CD4-positive, CD25-positive, alpha-beta regulatory T cell (primary cell): ENCODE data around the gene YAF2. TPM values are rescaled to one million over a fixed set of nuclear protein-coding genes. Genes with fewer than 3 reads are reported as not detected.

Source experiments
- ATAC-seq, 2 donors: fragments of 150-1000 bp; cut with Tn5 transposase; one replicate each; pipeline ENCODE4 v1.10.0; 2021; ENCODE audit warnings: low read depth in 2 of 2, moderate number of reproducible peaks in 2 of 2, moderate library complexity in 1 of 2
- DNase-seq, 3 donors: peaks; one replicate each; pipeline versions ENCODE4 v3.0.0 to v3.0.0-alpha.2; 2012 to 2022; ENCODE audit warnings: mixed read lengths in 1 of 3
- H3K27ac ChIP-seq: one replicate; pipeline ENCODE4 v1.7.0; 2013; ENCODE audit warnings: mild to moderate bottlenecking, low read length; ENCODE audit not compliant: insufficient read depth, poor library complexity, severe bottlenecking
- H3K27me3 ChIP-seq: one replicate; pipeline ENCODE4 v1.7.0; 2013; ENCODE audit warnings: low read length; ENCODE audit not compliant: control insufficient read depth, insufficient read depth
- H3K36me3 ChIP-seq: one replicate; pipeline ENCODE4 v1.7.0; 2013; ENCODE audit warnings: mild to moderate bottlenecking, low read length, moderate library complexity; ENCODE audit not compliant: control insufficient read depth, insufficient read depth
- H3K4me1 ChIP-seq: 2 replicates; pipeline ENCODE4 v1.7.0; 2013; ENCODE audit warnings: mild to moderate bottlenecking, low read length; ENCODE audit not compliant: insufficient read depth, control insufficient read depth, poor library complexity, severe bottlenecking
- H3K4me3 ChIP-seq: one replicate; pipeline ENCODE4 v1.7.0; 2013; ENCODE audit warnings: low read depth, mild to moderate bottlenecking, low read length, moderate library complexity
- H3K9me3 ChIP-seq, 2 experiments: 1 replicate in 1 of 2; 2 replicates in 1 of 2; pipeline ENCODE4 v1.7.0; 2013; ENCODE audit warnings: low read length in 2 of 2, mild to moderate bottlenecking in 1 of 2, moderate library complexity in 1 of 2; ENCODE audit not compliant: control insufficient read depth in 2 of 2
- H3K27ac Mint-ChIP-seq, 3 donors: one replicate each; pipeline ENCODE4 v1.8.0; 2020 to 2022; ENCODE audit warnings: mild to moderate bottlenecking in 3 of 3, mixed read lengths in 3 of 3, moderate library complexity in 2 of 3
- H3K27me3 Mint-ChIP-seq: one replicate; pipeline ENCODE4 v1.8.0; 2022; ENCODE audit warnings: mild to moderate bottlenecking, mixed read lengths
- H3K36me3 Mint-ChIP-seq: one replicate; pipeline ENCODE4 v1.8.0; 2020; ENCODE audit warnings: mixed read lengths
- H3K4me1 Mint-ChIP-seq, 4 donors: one replicate each; pipeline ENCODE4 v1.8.0; 2020 to 2022; ENCODE audit warnings: mixed read lengths in 4 of 4, mild to moderate bottlenecking in 1 of 4
- H3K4me3 Mint-ChIP-seq, 4 donors: one replicate each; pipeline ENCODE4 v1.8.0; 2020 to 2022; ENCODE audit warnings: mild to moderate bottlenecking in 4 of 4, mixed read lengths in 4 of 4, moderate library complexity in 3 of 4
- H3K9me3 Mint-ChIP-seq, 7 donors: one replicate each; pipeline ENCODE4 v1.8.0; 2020 to 2022; ENCODE audit warnings: mixed read lengths in 7 of 7, mild to moderate bottlenecking in 3 of 7, moderate library complexity in 2 of 7
- polyA plus RNA-seq, 4 donors: library from polyadenylated mRNA; unstranded; fragments of 300-500 nt; fragmentation: Illumina TruSeq; gene quantifications; one replicate each; pipeline ENCODE4 v1.2.3, GENCODE V29; 2021
- total RNA-seq: library from RNA; stranded (reverse); gene quantifications from one replicate; pipeline ENCODE4 v1.2.3, GENCODE V29; 2022

YAF2 gene
- total and polyA plus RNA-seq, 5 donors from 2014 or later, result 14.4 to 73.3 (median 21.1) TPM

DNA sequence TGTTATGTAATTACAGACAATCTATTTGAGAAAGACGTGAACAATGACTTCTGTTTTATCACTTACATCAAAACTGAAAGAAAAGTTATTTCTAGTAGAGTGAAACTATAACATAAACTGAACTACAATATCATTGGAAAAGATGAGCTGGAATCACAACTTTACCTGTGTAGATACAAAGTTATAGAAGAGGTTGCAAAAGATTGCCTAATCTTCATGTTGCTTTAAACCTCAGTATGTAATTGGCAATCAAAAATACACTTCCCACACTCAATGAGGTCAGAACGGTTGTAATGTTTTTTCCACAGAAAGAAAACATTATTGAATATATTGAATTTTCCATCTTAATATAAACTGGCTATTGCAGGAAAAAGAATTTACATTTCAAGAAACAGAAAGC is 55.7 kb downstream of the YAF2 start:
- no peaks in the 10 kb centered on the region for H3K9me3 ChIP-seq
- peaks cover 33% of the 10 kb centered on the region for H3K36me3 Mint-ChIP-seq
- ATAC-seq, result no peak
- no peak overlapping the region for H3K27ac ChIP-seq
- no peaks in the 10 kb centered on the region for H3K27me3 Mint-ChIP-seq
- H3K27me3 ChIP-seq, result no peaks in the 10 kb centered on the region
- no peak overlapping the region for H3K4me3 ChIP-seq
- peaks cover 4 to 23% (median 15%) of the 10 kb centered on the region in 4 donors for H3K4me1 Mint-ChIP-seq
- no peak for DNase-seq
- H3K36me3 ChIP-seq, result peaks cover 3% of the 10 kb centered on the region
- H3K9me3 Mint-ChIP-seq, result peaks cover 0 to 4% (median 0%) of the 10 kb centered on the region in 7 donors
- H3K4me3 Mint-ChIP-seq, result no peak overlapping the region
- no peaks in the 10 kb centered on the region for H3K4me1 ChIP-seq
- peak overlapping the region in 2 of 3 donors; percentile 10 to 36 for H3K27ac Mint-ChIP-seq

DNA sequence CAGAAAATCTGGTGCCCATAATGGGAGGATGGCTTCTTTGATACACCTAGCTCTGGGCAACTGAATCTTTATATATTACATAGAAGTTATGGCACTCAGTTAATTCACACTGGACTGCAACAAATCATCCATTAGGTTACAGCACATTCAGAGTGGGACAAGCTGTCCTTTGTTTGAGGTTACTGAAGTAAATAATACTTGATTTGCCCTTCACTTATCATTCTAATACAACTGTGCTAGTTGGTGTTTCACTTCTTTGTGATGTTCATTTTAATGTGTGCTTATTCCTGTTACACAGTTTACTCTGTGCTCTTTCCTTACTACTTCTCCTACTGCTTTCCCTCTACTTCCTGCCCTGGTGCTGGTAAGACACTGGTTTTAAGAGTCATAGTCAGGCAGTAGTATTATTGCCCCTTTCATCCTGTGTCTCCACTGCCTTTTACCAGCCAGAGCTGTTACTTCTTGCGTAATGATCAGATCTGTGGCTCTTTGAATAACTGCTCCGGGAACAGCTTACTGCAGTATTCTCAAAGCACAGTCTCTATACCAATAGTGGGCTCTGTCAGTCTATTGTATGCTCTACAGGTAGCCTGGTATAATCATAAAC is 57.0 kb downstream of the YAF2 start:
- H3K27ac ChIP-seq, result no peak overlapping the region
- no peaks in the 10 kb centered on the region for H3K4me1 ChIP-seq
- no peaks in the 10 kb centered on the region for H3K27me3 ChIP-seq
- Mint-ChIP-seq H3K4me1 (peaks cover 10 to 28% (median 21%) of the 10 kb centered on the region in 4 donors), H3K36me3 (peaks cover 44% of the 10 kb centered on the region), H3K27me3 (no peaks in the 10 kb centered on the region), H3K27ac (peak overlapping the region in 2 of 3 donors; percentile 48 to 63), H3K4me3 (no peak overlapping the region), H3K9me3 (peaks cover 0 to 10% (median 1%) of the 10 kb centered on the region in 7 donors)
- H3K4me3 ChIP-seq, result no peak overlapping the region
- DNase-seq (no peak), ATAC-seq (no peak)
- no peaks in the 10 kb centered on the region for H3K9me3 ChIP-seq
- H3K36me3 ChIP-seq, result peaks cover 8% of the 10 kb centered on the region

DNA sequence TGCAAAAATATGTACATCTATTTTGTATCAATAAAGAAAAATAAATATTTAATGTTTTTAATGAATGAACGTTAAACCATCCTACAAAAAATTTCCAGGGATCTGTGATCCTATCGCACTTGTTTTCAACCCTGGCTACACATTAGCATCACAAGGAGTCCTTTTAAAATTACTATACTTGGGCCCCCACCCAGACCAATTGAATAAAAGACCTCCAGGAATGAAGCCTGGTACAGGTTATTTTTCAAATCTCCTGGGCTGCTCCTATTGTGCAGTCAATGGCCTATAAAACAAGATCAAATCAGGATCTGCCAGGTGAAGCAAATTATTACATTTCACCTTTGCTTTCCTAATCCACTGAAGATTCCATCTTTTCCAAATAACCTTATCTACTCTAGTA is 59.9 kb downstream of the YAF2 start:
- Mint-ChIP-seq H3K4me1 (peaks cover 12 to 29% (median 25%) of the 10 kb centered on the region in 4 donors), H3K36me3 (peaks cover 30% of the 10 kb centered on the region), H3K4me3 (no peak overlapping the region), H3K27me3 (no peaks in the 10 kb centered on the region), H3K27ac (peak overlapping the region in 1 of 3 donors; percentile 15), H3K9me3 (peaks cover 0 to 10% (median 1%) of the 10 kb centered on the region in 7 donors)
- ATAC-seq, result no peak
- no peak for DNase-seq
- no peak overlapping the region for H3K27ac ChIP-seq
- H3K4me3 ChIP-seq, result no peak overlapping the region
- no peaks in the 10 kb centered on the region for H3K27me3 ChIP-seq
- no peaks in the 10 kb centered on the region for H3K9me3 ChIP-seq
- H3K36me3 ChIP-seq, result peaks cover 6% of the 10 kb centered on the region
- no peaks in the 10 kb centered on the region for H3K4me1 ChIP-seq

DNA sequence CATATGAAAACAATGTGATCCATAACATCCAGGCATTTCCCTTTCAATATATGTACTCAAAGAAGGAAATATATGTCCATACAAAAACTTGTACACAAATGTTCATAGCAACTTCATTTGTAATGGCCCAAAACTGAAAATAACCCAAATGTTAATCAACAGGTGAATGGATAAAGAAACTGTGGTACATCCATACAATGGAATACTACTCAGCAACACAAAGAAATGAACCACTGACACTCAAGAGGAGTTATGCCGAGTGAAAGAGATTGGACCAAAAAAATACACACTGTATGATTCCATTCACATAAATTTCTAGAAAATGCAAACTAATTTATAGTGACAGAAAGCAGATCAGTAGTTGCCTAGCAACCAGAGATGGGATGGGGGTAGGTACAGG is 63.1 kb downstream of the YAF2 start:
- Histone ChIP-seq H3K27me3 (no peaks in the 10 kb centered on the region), H3K36me3 (peaks cover 6% of the 10 kb centered on the region), H3K9me3 (no peaks in the 10 kb centered on the region), H3K4me1 (no peaks in the 10 kb centered on the region), H3K27ac (no peak overlapping the region), H3K4me3 (no peak overlapping the region)
- Mint-ChIP-seq H3K27ac (no peak overlapping the region), H3K36me3 (peaks cover 25% of the 10 kb centered on the region), H3K9me3 (peaks cover 0 to 10% (median 1%) of the 10 kb centered on the region in 7 donors), H3K4me1 (peaks cover 9 to 31% (median 24%) of the 10 kb centered on the region in 4 donors), H3K4me3 (no peak overlapping the region), H3K27me3 (no peaks in the 10 kb centered on the region)
- ATAC-seq (no peak), DNase-seq (no peak)

DNA sequence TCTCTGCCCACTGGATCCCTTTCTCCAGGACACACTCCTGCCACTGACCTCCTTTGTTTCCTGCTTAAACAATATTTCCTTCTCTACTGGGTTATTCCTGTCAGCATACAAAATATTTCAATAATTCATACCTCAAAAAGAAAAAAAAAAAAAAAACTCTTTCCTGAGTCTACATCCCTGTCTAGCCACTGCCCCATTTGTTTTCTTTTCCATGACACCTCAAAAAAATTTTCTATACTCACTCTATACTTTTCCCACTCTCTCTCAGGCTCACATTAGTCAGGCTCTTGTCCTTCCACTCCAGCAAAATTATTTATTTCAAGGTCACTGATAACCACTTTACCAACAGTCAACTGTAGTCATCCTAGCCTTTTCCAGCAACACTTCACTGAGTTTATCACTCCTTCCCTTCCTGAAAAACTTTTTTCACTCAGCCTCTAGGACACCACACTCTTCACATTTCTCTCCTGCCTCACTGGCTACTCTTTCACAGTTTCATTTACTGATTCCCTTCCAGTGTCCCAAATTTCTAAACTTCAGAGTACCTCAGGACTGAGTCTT is 64.0 kb downstream of the YAF2 start:
- no peak for DNase-seq
- H3K27ac ChIP-seq, result no peak overlapping the region
- H3K27ac Mint-ChIP-seq, result peak overlapping the region in 2 of 3 donors; percentile 36 to 77
- peaks cover 0 to 10% (median 1%) of the 10 kb centered on the region in 7 donors for H3K9me3 Mint-ChIP-seq
- no peak for ATAC-seq
- H3K4me1 Mint-ChIP-seq, result peaks cover 11 to 30% (median 26%) of the 10 kb centered on the region in 4 donors
- H3K27me3 ChIP-seq, result no peaks in the 10 kb centered on the region
- H3K9me3 ChIP-seq, result no peaks in the 10 kb centered on the region
- H3K4me3 Mint-ChIP-seq, result no peak overlapping the region
- H3K36me3 ChIP-seq, result peaks cover 6% of the 10 kb centered on the region
- H3K4me3 ChIP-seq, result no peak overlapping the region
- H3K36me3 Mint-ChIP-seq, result peaks cover 25% of the 10 kb centered on the region
- H3K4me1 ChIP-seq, result no peaks in the 10 kb centered on the region
- no peaks in the 10 kb centered on the region for H3K27me3 Mint-ChIP-seq

DNA sequence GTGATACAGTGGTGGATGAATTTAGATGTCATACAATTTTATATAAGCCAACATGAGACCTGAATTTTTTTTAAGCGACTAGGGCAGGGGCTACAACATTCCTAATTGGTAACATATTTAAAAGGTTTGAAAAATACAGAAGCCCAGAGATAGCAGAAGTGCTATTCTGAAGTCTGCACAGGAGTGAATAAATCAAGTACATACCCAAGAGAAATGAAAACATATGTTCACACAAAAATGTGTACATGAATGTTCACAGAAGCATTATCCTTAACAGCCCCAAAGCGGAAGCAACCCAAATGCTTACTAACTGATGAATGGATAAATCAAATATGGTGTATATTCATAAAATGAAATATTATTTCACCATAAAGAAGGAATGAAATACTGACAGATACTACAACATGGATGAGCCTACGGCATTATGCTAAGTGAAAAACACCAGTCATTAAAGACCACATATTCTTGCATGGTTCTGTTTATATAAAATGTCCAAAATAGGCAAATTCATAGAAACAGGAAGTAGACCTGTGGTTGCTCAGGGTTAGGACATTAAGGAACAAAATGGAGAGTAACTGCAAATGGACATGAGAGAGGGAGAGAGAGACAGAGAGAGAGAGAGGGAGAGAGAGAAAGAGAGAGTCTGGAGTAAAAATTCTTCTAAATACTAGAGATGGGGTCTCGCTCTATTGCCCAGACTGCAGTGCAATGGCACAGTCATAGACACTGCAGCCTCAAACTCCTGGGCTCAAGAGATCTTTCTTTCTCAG is 65.4 kb downstream of the YAF2 start:
- H3K27ac ChIP-seq, result no peak overlapping the region
- no peaks in the 10 kb centered on the region for H3K9me3 ChIP-seq
- H3K4me1 ChIP-seq, result no peaks in the 10 kb centered on the region
- H3K9me3 Mint-ChIP-seq, result peaks cover 0 to 9% (median 1%) of the 10 kb centered on the region in 7 donors
- no peak for DNase-seq
- H3K4me3 ChIP-seq, result no peak overlapping the region
- no peak for ATAC-seq
- H3K27me3 Mint-ChIP-seq, result no peaks in the 10 kb centered on the region
- H3K27me3 ChIP-seq, result no peaks in the 10 kb centered on the region
- H3K4me3 Mint-ChIP-seq, result no peak overlapping the region
- peaks cover 6% of the 10 kb centered on the region for H3K36me3 ChIP-seq
- peak overlapping the region; percentile 4 to 26 (median 12) for H3K27ac Mint-ChIP-seq
- peaks cover 15 to 34% (median 28%) of the 10 kb centered on the region in 4 donors for H3K4me1 Mint-ChIP-seq
- peaks cover 23% of the 10 kb centered on the region for H3K36me3 Mint-ChIP-seq

DNA sequence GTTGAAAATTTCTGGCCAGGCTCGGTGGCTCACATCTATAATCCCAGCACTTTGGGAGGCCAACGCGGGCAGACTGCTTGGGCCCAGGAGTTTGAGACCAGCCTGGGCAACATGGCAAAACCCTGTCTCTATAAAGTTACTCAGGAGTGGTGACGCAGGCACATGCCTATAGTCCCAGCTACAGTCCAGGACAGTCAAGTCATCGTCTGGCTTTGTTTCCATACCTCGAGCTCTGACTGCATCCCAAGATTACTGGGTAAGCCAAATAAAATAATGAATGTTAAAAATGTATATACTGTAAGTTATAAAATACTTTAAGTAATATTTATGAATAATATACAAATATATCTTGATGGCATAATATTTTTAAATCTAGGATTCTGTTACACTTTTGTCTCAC is 70.3 kb downstream of the YAF2 start:
- Histone ChIP-seq H3K9me3 (no peaks in the 10 kb centered on the region), H3K27ac (no peak overlapping the region), H3K36me3 (no peaks in the 10 kb centered on the region), H3K27me3 (no peaks in the 10 kb centered on the region), H3K4me3 (no peak overlapping the region), H3K4me1 (no peaks in the 10 kb centered on the region)
- DNase-seq (no peak), ATAC-seq (no peak)
- Mint-ChIP-seq H3K9me3 (no peaks in the 10 kb centered on the region), H3K36me3 (peaks cover 17% of the 10 kb centered on the region), H3K4me1 (peaks cover 17 to 36% (median 28%) of the 10 kb centered on the region in 4 donors), H3K4me3 (no peak overlapping the region), H3K27me3 (no peaks in the 10 kb centered on the region), H3K27ac (no peak overlapping the region)
